ENCODE measurements around the gene FAAP20.
A peak's percentile ranks its signal among the peaks of the same experiment; 100 is the strongest.

Gene FAAP20

GRCh38 chr1:2194319-2194897 is at the start of gene FAAP20:
TSS of gene FAAP20 (minus strand) at chr1:2194772. CDS start at chr1:2194749, 23 bp downstream.
- Mint-ChIP-seq H3K27me3 (no peaks in the 10 kb centered on the region), H3K4me1 (ENCODE audit: low read depth) (peaks cover 44% of the 10 kb centered on the region), H3K4me3 (peak within 1 kb of the TSS; percentile 83), H3K9me3 (no peaks in the 10 kb centered on the region), H3K27ac (peak within 1 kb of the TSS; percentile 95), H3K36me3 (ENCODE audit: low read depth) (peaks cover 16% of the 10 kb centered on the region)
- DNase-seq = peak; percentile 92

- no peak overlapping the region for H3K4me3 Mint-ChIP-seq
Observed at GRCh38 chr1:2242814-2243725, 48.5 kb upstream of the FAAP20 start.

GRCh38 chr1:2241820-2242219 is 47.2 kb upstream of the FAAP20 start:
- H3K36me3 Mint-ChIP-seq (ENCODE audit: low read depth) = peaks cover 55% of the 10 kb centered on the region
- peaks cover 90% of the 10 kb centered on the region for H3K4me1 Mint-ChIP-seq (ENCODE audit: low read depth)
- no peaks in the 10 kb centered on the region for H3K27me3 Mint-ChIP-seq
- H3K9me3 Mint-ChIP-seq = no peaks in the 10 kb centered on the region
- DNase-seq = no peak
- H3K4me3 Mint-ChIP-seq = no peak overlapping the region
- peak overlapping the region; percentile 84 for H3K27ac Mint-ChIP-seq

More at GRCh38 chr1:2242814-2243725, 48.5 kb upstream of the FAAP20 start:
- Mint-ChIP-seq H3K9me3 (no peaks in the 10 kb centered on the region), H3K27ac (peak overlapping the region; percentile 58), H3K27me3 (no peaks in the 10 kb centered on the region), H3K4me1 (ENCODE audit: low read depth) (peaks cover 89% of the 10 kb centered on the region), H3K36me3 (ENCODE audit: low read depth) (peaks cover 59% of the 10 kb centered on the region)
- DNase-seq = no peak

GRCh38 chr1:2240270-2241156 is 45.9 kb upstream of the FAAP20 start:
- Mint-ChIP-seq H3K4me1 (ENCODE audit: low read depth) (peaks cover 92% of the 10 kb centered on the region), H3K9me3 (no peaks in the 10 kb centered on the region), H3K27ac (peak overlapping the region; percentile 84), H3K27me3 (no peaks in the 10 kb centered on the region), H3K4me3 (peak overlapping the region; percentile 47), H3K36me3 (ENCODE audit: low read depth) (peaks cover 58% of the 10 kb centered on the region)
- DNase-seq = no peak

- H3K27ac Mint-ChIP-seq = peak overlapping the region; percentile 84
Observed at GRCh38 chr1:2239384-2239985, 44.9 kb upstream of the FAAP20 start.

GRCh38 chr1:2239013-2239370 is 44.4 kb upstream of the FAAP20 start:
- Mint-ChIP-seq H3K9me3 (no peaks in the 10 kb centered on the region), H3K36me3 (ENCODE audit: low read depth) (peaks cover 58% of the 10 kb centered on the region), H3K4me1 (ENCODE audit: low read depth) (peaks cover 94% of the 10 kb centered on the region), H3K27me3 (no peaks in the 10 kb centered on the region), H3K27ac (peak overlapping the region; percentile 84), H3K4me3 (no peak overlapping the region)
- DNase-seq = no peak

More at GRCh38 chr1:2239384-2239985, 44.9 kb upstream of the FAAP20 start:
- Mint-ChIP-seq H3K27me3 (no peaks in the 10 kb centered on the region), H3K4me3 (peak overlapping the region; percentile 47), H3K36me3 (ENCODE audit: low read depth) (peaks cover 57% of the 10 kb centered on the region), H3K9me3 (no peaks in the 10 kb centered on the region), H3K4me1 (ENCODE audit: low read depth) (peaks cover 92% of the 10 kb centered on the region)
- no peak for DNase-seq

GRCh38 chr1:2238361-2239012 is 43.9 kb upstream of the FAAP20 start:
- Mint-ChIP-seq H3K9me3 (no peaks in the 10 kb centered on the region), H3K27me3 (no peaks in the 10 kb centered on the region), H3K27ac (peak overlapping the region; percentile 84), H3K4me3 (no peak overlapping the region), H3K4me1 (ENCODE audit: low read depth) (peaks cover 95% of the 10 kb centered on the region), H3K36me3 (ENCODE audit: low read depth) (peaks cover 55% of the 10 kb centered on the region)
- DNase-seq = no peak

GRCh38 chr1:2237773-2238172 is 43.2 kb upstream of the FAAP20 start:
- Mint-ChIP-seq H3K4me3 (peak overlapping the region; percentile 38), H3K27ac (peak overlapping the region; percentile 94), H3K4me1 (ENCODE audit: low read depth) (peaks cover 95% of the 10 kb centered on the region), H3K9me3 (no peaks in the 10 kb centered on the region), H3K27me3 (no peaks in the 10 kb centered on the region), H3K36me3 (ENCODE audit: low read depth) (peaks cover 55% of the 10 kb centered on the region)
- no peak for DNase-seq

GRCh38 chr1:2236695-2237677 is 42.4 kb upstream of the FAAP20 start:
- Mint-ChIP-seq H3K9me3 (no peaks in the 10 kb centered on the region), H3K27ac (peak overlapping the region; percentile 94), H3K27me3 (no peaks in the 10 kb centered on the region), H3K36me3 (ENCODE audit: low read depth) (peaks cover 50% of the 10 kb centered on the region), H3K4me3 (peak overlapping the region; percentile 38), H3K4me1 (ENCODE audit: low read depth) (peaks cover 95% of the 10 kb centered on the region)
- no peak for DNase-seq

- H3K4me3 Mint-ChIP-seq = peak overlapping the region; percentile 21
- no peaks in the 10 kb centered on the region for H3K27me3 Mint-ChIP-seq
- H3K9me3 Mint-ChIP-seq = no peaks in the 10 kb centered on the region
- H3K27ac Mint-ChIP-seq = peak overlapping the region; percentile 94
- peaks cover 94% of the 10 kb centered on the region for H3K4me1 Mint-ChIP-seq (ENCODE audit: low read depth)
- no peak for DNase-seq
- H3K36me3 Mint-ChIP-seq (ENCODE audit: low read depth) = peaks cover 49% of the 10 kb centered on the region
Observed at GRCh38 chr1:2235300-2235998, 40.9 kb upstream of the FAAP20 start.

- H3K36me3 Mint-ChIP-seq (ENCODE audit: low read depth) = peaks cover 51% of the 10 kb centered on the region
- DNase-seq = no peak
Observed at GRCh38 chr1:2234762-2235113, 40.2 kb upstream of the FAAP20 start.

GRCh38 chr1:2233997-2234761 is 39.6 kb upstream of the FAAP20 start:
- H3K27ac Mint-ChIP-seq = peak overlapping the region; percentile 94
- no peaks in the 10 kb centered on the region for H3K9me3 Mint-ChIP-seq
- no peaks in the 10 kb centered on the region for H3K27me3 Mint-ChIP-seq
- peak; percentile 66 for DNase-seq
- peaks cover 82% of the 10 kb centered on the region for H3K4me1 Mint-ChIP-seq (ENCODE audit: low read depth)
- H3K36me3 Mint-ChIP-seq (ENCODE audit: low read depth) = peaks cover 52% of the 10 kb centered on the region
- peak overlapping the region; percentile 98 for H3K4me3 Mint-ChIP-seq

More at GRCh38 chr1:2234762-2235113, 40.2 kb upstream of the FAAP20 start:
- Mint-ChIP-seq H3K9me3 (no peaks in the 10 kb centered on the region), H3K4me3 (peak overlapping the region; percentile 98), H3K4me1 (ENCODE audit: low read depth) (peaks cover 87% of the 10 kb centered on the region), H3K27me3 (no peaks in the 10 kb centered on the region), H3K27ac (peak overlapping the region; percentile 94)

Measured in activated T-cell treated with anti-CD3 and anti-CD28 coated beads, Interleukin-2, amount 50 U/mL, for 24 hours (primary cell).